Heart left ventricle (tissue), 13 donors: ENCODE data around the gene CDKN1C.

Source experiments
- POLR2A ChIP-seq, 2 donors: fragments of 450-650 bp; IDR thresholded peaks; one replicate each; pipeline ENCODE4 v1.6.1; 2017; ENCODE audit warnings: antibody characterized with exemption in 2 of 2, mild to moderate bottlenecking in 2 of 2, moderate library complexity in 2 of 2
- TF ChIP-seq, protein P1 (sequence below), 12 donors: fragments of 200-600 bp; sonication (generic) in 4 of 12; IDR thresholded peaks; one replicate each; pipeline versions ENCODE4 v1.5.0 to v1.8.0; 2018 to 2022; ENCODE audit warnings: antibody characterized with exemption in 12 of 12, mild to moderate bottlenecking in 5 of 12
- donor health status: ischemic (EF 13 %, LVEDD 7.1; RV severe dilation, severe dysfunction).
- donor health status: DM: no; HTN: yes; CAD: no.
- donor health status: DM: no; HTN: no; CAD: no.
- donor health status: ischemic (EF 25% LVEDD 6.9; RV normal size, moderate dysfunction).
- donor health status: ischemic (EF 25% LVEDD 5.7; RV mildly dilated, moderate dysfunction).
- donor health status: ischemic (EF 35%, LVEDD 5.7; RV mildly dilated, moderate dysfunction).
- donor health status: nonischemic (EF 11% LVEDD 7.7; RV severe dilation, severe dysfunction).
- donor health status: DM: yes; HTN: yes; CAD: no.
- donor health status: PGD.
- donor health status: ischemic (EF 29% LVEDD 5.4; RV normal size, mild dysfunction).
- donor health status: nonischemic (EF 23%, LVEDD 6.1; RV moderate dilation, normal function).

DNA sequence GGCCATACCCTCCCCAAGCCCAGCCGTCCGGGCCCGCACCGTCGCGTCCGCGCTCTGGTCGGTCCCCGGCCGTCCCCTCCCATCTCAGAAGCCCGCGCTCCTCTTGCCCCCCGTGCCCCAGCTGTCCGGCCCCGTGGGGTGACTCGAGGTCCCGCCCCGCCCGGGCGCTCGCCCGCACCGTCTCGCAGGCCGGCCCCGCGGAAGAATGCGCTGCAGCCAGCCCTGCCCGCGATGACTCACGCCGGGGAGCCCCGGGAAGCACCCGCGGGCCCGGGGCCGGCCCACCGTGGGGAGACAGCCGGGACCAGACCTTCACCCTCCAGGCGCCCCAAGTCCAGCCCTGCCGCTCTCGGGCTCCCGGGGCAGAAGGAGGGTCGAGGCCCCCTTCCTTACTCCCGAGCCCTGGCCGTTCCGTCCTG is 44.0 kb upstream of the CDKN1C start:
- no peak for TF ChIP-seq POLR2A (IDR thresholded peaks at IDR 0.05)
- TF ChIP-seq, protein P1, sequence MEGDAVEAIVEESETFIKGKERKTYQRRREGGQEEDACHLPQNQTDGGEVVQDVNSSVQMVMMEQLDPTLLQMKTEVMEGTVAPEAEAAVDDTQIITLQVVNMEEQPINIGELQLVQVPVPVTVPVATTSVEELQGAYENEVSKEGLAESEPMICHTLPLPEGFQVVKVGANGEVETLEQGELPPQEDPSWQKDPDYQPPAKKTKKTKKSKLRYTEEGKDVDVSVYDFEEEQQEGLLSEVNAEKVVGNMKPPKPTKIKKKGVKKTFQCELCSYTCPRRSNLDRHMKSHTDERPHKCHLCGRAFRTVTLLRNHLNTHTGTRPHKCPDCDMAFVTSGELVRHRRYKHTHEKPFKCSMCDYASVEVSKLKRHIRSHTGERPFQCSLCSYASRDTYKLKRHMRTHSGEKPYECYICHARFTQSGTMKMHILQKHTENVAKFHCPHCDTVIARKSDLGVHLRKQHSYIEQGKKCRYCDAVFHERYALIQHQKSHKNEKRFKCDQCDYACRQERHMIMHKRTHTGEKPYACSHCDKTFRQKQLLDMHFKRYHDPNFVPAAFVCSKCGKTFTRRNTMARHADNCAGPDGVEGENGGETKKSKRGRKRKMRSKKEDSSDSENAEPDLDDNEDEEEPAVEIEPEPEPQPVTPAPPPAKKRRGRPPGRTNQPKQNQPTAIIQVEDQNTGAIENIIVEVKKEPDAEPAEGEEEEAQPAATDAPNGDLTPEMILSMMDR (IDR thresholded peaks at IDR 0.05), result no peak
